HEK293 (cell line): Measurements from ENCODE around the gene CLVS2.

Source experiments
- CTCF ChIA-PET: fragments of 350-600 bp; formaldehyde crosslinking; extraction: SDS; loops from one replicate; lab custom pipeline; 2021; ENCODE audit warnings: antibody characterized with exemption; lab: Yijun Ruan, JAX
- POLR2A ChIA-PET: fragments of 300-600 bp; formaldehyde crosslinking; extraction: SDS; loops from one replicate; lab custom pipeline; 2020; ENCODE audit warnings: antibody characterized with exemption, inconsistent platforms; lab: Yijun Ruan, JAX
- H3K27ac ChIP-seq: fragments of 200-500 bp; sonication (Bioruptor generic); 2 replicates; pipeline ENCODE4 v1.5.1; 2014; ENCODE audit warnings: low read depth, low read length, control low read depth, inconsistent platforms; ENCODE audit errors: extremely low read depth
- H3K36me3 ChIP-seq, 2 experiments: fragments of 200-500 bp in 1 of 2; sonication (Bioruptor generic) in 1 of 2; 1 replicate in 1 of 2; 2 replicates in 1 of 2; pipeline ENCODE4 v1.5.1; 2014 to 2017; ENCODE audit warnings: inconsistent platforms in 2 of 2, low read length in 2 of 2; ENCODE audit not compliant: control insufficient read depth in 2 of 2, insufficient read depth in 1 of 2
- H3K4me1 ChIP-seq: fragments of 200-500 bp; sonication (Bioruptor generic); 2 replicates; pipeline ENCODE4 v1.5.1; 2014; ENCODE audit warnings: mild to moderate bottlenecking, low read length, inconsistent platforms; ENCODE audit not compliant: control insufficient read depth, insufficient read depth
- H3K4me3 ChIP-seq: 2 replicates; pipeline ENCODE4 v1.5.1; 2011; ENCODE audit warnings: low read depth, mild to moderate bottlenecking, control low read depth, low read length, moderate library complexity
- H3K9me3 ChIP-seq: fragments of 200-500 bp; sonication (Bioruptor generic); 2 replicates; pipeline ENCODE4 v1.5.1; 2014; ENCODE audit warnings: low read depth, low read length, inconsistent platforms; ENCODE audit not compliant: control insufficient read depth, insufficient read depth
- BCL11A ChIP-seq: fragments of 450-650 bp; formaldehyde crosslinking; IDR thresholded peaks from 2 replicates; pipeline ENCODE4 v1.5.1; 2016; ENCODE audit warnings: low read depth, missing biosample characterization, missing genetic modification characterization
- FEZF1 ChIP-seq: fragments of 450-650 bp; formaldehyde crosslinking; IDR thresholded peaks from 2 replicates; pipeline ENCODE4 v1.5.1; 2016; ENCODE audit warnings: missing biosample characterization, missing genetic modification characterization
- GLI4 ChIP-seq: fragments of 450-650 bp; formaldehyde crosslinking; IDR thresholded peaks from 2 replicates; pipeline ENCODE4 v1.5.1; 2016; ENCODE audit warnings: missing biosample characterization, missing genetic modification characterization
- MZF1 ChIP-seq: fragments of 450-650 bp; formaldehyde crosslinking; IDR thresholded peaks from 2 replicates; pipeline ENCODE4 v1.5.1; 2017; ENCODE audit warnings: missing biosample characterization, missing genetic modification characterization, borderline replicate concordance
- OSR2 ChIP-seq: fragments of 450-650 bp; formaldehyde crosslinking; IDR thresholded peaks from 2 replicates; pipeline ENCODE4 v1.5.1; 2016; ENCODE audit warnings: missing biosample characterization, missing genetic modification characterization
- PRDM1 ChIP-seq: fragments of 450-650 bp; formaldehyde crosslinking; IDR thresholded peaks from 2 replicates; pipeline ENCODE4; 2016; ENCODE audit warnings: missing biosample characterization, missing genetic modification characterization
- SCRT2 ChIP-seq: fragments of 450-650 bp; formaldehyde crosslinking; IDR thresholded peaks from 2 replicates; pipeline ENCODE4 v1.5.1; 2016; ENCODE audit warnings: missing biosample characterization, missing genetic modification characterization
- YY1 ChIP-seq: fragments of 450-650 bp; formaldehyde crosslinking; IDR thresholded peaks from 2 replicates; pipeline ENCODE4 v1.5.1; 2018; ENCODE audit warnings: missing biosample characterization, missing genetic modification characterization
- ZFP3 ChIP-seq: fragments of 450-650 bp; formaldehyde crosslinking; IDR thresholded peaks from 2 replicates; pipeline ENCODE4 v1.5.1; 2016; ENCODE audit warnings: low read depth, missing biosample characterization, missing genetic modification characterization
- ZNF184 ChIP-seq: fragments of 450-650 bp; IDR thresholded peaks from 2 replicates; pipeline ENCODE4 v1.5.1; 2018; ENCODE audit warnings: missing biosample characterization, mild to moderate bottlenecking, missing genetic modification characterization
- ZNF202 ChIP-seq: fragments of 450-650 bp; formaldehyde crosslinking; IDR thresholded peaks from 2 replicates; pipeline ENCODE4 v1.5.1; 2016; ENCODE audit warnings: missing biosample characterization, missing genetic modification characterization, borderline replicate concordance
- ZNF24 ChIP-seq: fragments of 450-650 bp; formaldehyde crosslinking; IDR thresholded peaks from 2 replicates; pipeline ENCODE4 v1.5.1; 2016; ENCODE audit warnings: missing biosample characterization, missing genetic modification characterization
- ZNF266 ChIP-seq: fragments of 450-650 bp; formaldehyde crosslinking; IDR thresholded peaks from 2 replicates; pipeline ENCODE4 v1.5.1; 2016; ENCODE audit warnings: missing biosample characterization, missing genetic modification characterization, low read depth
- ZNF311 ChIP-seq: fragments of 450-650 bp; formaldehyde crosslinking; IDR thresholded peaks from 2 replicates; pipeline ENCODE4 v1.5.1; 2017; ENCODE audit warnings: missing biosample characterization, missing genetic modification characterization, borderline replicate concordance
- ZNF362 ChIP-seq: fragments of 450-650 bp; formaldehyde crosslinking; IDR thresholded peaks from 2 replicates; pipeline ENCODE4 v1.5.1; 2016; ENCODE audit warnings: missing biosample characterization, missing genetic modification characterization
- ZNF501 ChIP-seq: fragments of 450-650 bp; formaldehyde crosslinking; IDR thresholded peaks from 2 replicates; pipeline ENCODE4 v1.5.1; 2016; ENCODE audit warnings: missing biosample characterization, missing genetic modification characterization
- ZNF558 ChIP-seq: fragments of 450-650 bp; formaldehyde crosslinking; IDR thresholded peaks from 2 replicates; pipeline ENCODE4 v1.5.1; 2016; ENCODE audit warnings: missing biosample characterization, missing genetic modification characterization
- ZNF560 ChIP-seq: fragments of 450-650 bp; formaldehyde crosslinking; IDR thresholded peaks from 2 replicates; pipeline ENCODE4 v1.5.1; 2017; ENCODE audit warnings: missing biosample characterization, missing genetic modification characterization, borderline replicate concordance
- ZNF571 ChIP-seq: fragments of 450-650 bp; formaldehyde crosslinking; IDR thresholded peaks from 2 replicates; pipeline ENCODE4 v1.5.0; 2017; ENCODE audit warnings: missing biosample characterization, missing genetic modification characterization
- ZNF624 ChIP-seq: fragments of 450-650 bp; formaldehyde crosslinking; IDR thresholded peaks from 2 replicates; pipeline ENCODE4 v1.5.1; 2017; ENCODE audit warnings: missing biosample characterization, missing genetic modification characterization
- ZNF704 ChIP-seq: fragments of 450-650 bp; formaldehyde crosslinking; IDR thresholded peaks from 2 replicates; pipeline ENCODE4 v1.5.1; 2016; ENCODE audit warnings: missing biosample characterization, missing genetic modification characterization
- ZNF707 ChIP-seq: fragments of 450-650 bp; formaldehyde crosslinking; IDR thresholded peaks from 2 replicates; pipeline ENCODE4 v1.5.1; 2016; ENCODE audit warnings: missing biosample characterization, missing genetic modification characterization
- ZSCAN16 ChIP-seq: fragments of 450-650 bp; formaldehyde crosslinking; IDR thresholded peaks from 2 replicates; pipeline ENCODE4 v1.5.1; 2016; ENCODE audit warnings: missing biosample characterization, missing genetic modification characterization
- TF ChIP-seq, protein P1 (sequence below): IDR thresholded peaks from 2 replicates; pipeline ENCODE4 v1.6.1; 2011; ENCODE audit warnings: mild to moderate bottlenecking, low read depth, low read length, borderline replicate concordance
- TF ChIP-seq, protein P2 (sequence below): fragments of 450-650 bp; formaldehyde crosslinking; IDR thresholded peaks from 2 replicates; pipeline ENCODE4 v1.5.1; 2017; ENCODE audit warnings: missing biosample characterization, missing genetic modification characterization

Gene CLVS2

DNA sequence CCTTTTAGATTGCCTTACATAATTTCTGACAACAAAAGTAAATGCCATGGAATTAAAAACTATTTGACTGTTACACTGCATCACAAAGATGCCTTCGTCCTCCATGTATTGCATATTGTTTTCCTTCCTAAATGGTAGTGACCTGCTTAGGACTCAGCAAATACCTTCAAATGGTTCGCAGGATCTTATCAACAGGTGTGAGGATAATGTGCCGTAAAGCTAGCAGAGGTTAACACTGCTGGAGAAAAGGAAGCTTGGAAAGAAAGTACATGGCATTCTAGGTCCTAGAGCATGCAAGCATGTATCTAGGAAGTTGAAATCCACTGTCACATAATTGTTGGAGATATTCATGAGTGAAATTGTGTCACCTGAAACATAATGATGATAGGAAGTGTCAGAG is 5.5 kb downstream of the CLVS2 start:
- no peaks in the 10 kb centered on the region for H3K9me3 ChIP-seq
- no peaks in the 10 kb centered on the region for H3K36me3 ChIP-seq
- H3K4me1 ChIP-seq, result no peaks in the 10 kb centered on the region
- POLR2A ChIA-PET, result no interaction called here
- TF ChIP-seq SCRT2 (tag by site-specific recombination) (peak; percentile 60), ZNF560 (no peak)
- H3K27ac ChIP-seq, result no peak overlapping the region
- H3K4me3 ChIP-seq, result no peak overlapping the region
- CTCF ChIA-PET, result no interaction called here

DNA sequence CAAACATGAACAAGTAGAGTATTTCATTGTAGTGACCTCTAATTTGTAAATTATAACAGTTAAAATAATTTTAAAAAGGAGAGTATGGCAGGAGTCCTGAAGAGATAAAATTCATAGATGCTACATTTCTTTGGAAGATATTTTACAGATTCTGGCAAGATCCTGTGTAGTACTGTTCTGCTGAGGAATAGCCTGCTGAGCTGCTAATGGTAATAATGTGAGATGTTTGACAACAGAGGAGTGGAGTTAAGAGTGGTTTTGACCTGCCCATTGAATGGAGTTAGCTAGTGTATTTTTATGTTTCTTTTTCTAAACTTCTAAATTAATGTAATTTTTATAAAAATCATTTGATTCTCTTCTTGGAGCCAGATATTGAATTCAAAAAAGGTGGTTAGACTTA is 11.8 kb downstream of the CLVS2 start:
- Histone ChIP-seq H3K4me3 (no peak overlapping the region), H3K4me1 (0 out of 2 replicates have a peak, but pooled peaks cover 2% of the 10 kb centered on the region), H3K9me3 (no peaks in the 10 kb centered on the region), H3K27ac (no peak overlapping the region), H3K36me3 (no peaks in the 10 kb centered on the region)
- ChIA-PET CTCF (interaction anchor here (0.6 kb wide), 1 partner anchor 180 kb away, joined by 4 read pairs; no protein-coding TSS in a partner anchor), POLR2A (no interaction called here)
- TF ChIP-seq, protein P1, sequence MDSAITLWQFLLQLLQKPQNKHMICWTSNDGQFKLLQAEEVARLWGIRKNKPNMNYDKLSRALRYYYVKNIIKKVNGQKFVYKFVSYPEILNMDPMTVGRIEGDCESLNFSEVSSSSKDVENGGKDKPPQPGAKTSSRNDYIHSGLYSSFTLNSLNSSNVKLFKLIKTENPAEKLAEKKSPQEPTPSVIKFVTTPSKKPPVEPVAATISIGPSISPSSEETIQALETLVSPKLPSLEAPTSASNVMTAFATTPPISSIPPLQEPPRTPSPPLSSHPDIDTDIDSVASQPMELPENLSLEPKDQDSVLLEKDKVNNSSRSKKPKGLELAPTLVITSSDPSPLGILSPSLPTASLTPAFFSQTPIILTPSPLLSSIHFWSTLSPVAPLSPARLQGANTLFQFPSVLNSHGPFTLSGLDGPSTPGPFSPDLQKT, result no peak
- TF ChIP-seq PRDM1 (no peak), ZNF704 (no peak), ZSCAN16 (tag by site-specific recombination) (no peak), ZNF707 (tag by site-specific recombination) (no peak), YY1 (tag by site-specific recombination) (no peak), GLI4 (tag by site-specific recombination) (no peak)

- Histone ChIP-seq H3K27ac (no peak overlapping the region), H3K4me1 (0 out of 2 replicates have a peak, but pooled peaks cover 2% of the 10 kb centered on the region), H3K4me3 (no peak overlapping the region), H3K9me3 (no peaks in the 10 kb centered on the region)
- TF ChIP-seq ZNF571 (tag by site-specific recombination), result no peak
- no peak for TF ChIP-seq ZNF202 (tag by site-specific recombination)
- no peak for TF ChIP-seq ZNF266 (tag by site-specific recombination)
- TF ChIP-seq ZNF184, result no peak
- TF ChIP-seq ZNF362, result no peak
- TF ChIP-seq FEZF1 (tag by site-specific recombination), result no peak
- TF ChIP-seq ZNF624 (tag by site-specific recombination), result no peak
- TF ChIP-seq ZNF558 (tag by site-specific recombination), result no peak
- TF ChIP-seq, all 188 proteins: peak for 0
- ChIA-PET CTCF (no interaction called here), POLR2A (no interaction called here)
- no peaks in the 10 kb centered on the region for H3K36me3 ChIP-seq
Observed at GRCh38 chr6:123009059-123009458, 13.0 kb downstream of the CLVS2 start.

DNA sequence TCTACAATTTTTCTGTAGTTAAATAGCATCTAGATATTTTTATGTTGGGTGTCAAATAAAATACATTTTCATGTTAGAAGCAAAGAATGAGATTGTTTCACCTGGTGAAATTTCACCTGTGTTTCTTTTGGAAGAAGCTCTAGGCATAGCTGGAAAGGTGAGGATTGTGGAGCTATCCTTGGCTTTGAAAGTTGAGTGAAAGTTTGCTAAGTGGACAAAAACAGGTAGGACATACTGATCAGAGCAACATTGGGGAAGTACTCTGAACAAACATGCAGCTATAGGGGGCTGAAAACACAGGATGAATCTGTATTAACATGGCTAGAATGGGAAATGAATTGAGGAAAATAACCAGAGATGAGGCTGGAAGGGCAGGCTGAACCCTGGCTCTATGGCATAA is 18.8 kb downstream of the CLVS2 start:
- Histone ChIP-seq H3K4me1 (no peaks in the 10 kb centered on the region), H3K4me3 (no peak overlapping the region), H3K27ac (no peak overlapping the region), H3K9me3 (no peaks in the 10 kb centered on the region), H3K36me3 (no peaks in the 10 kb centered on the region)
- no peak for TF ChIP-seq ZFP3 (tag by site-specific recombination)
- TF ChIP-seq, protein P2, sequence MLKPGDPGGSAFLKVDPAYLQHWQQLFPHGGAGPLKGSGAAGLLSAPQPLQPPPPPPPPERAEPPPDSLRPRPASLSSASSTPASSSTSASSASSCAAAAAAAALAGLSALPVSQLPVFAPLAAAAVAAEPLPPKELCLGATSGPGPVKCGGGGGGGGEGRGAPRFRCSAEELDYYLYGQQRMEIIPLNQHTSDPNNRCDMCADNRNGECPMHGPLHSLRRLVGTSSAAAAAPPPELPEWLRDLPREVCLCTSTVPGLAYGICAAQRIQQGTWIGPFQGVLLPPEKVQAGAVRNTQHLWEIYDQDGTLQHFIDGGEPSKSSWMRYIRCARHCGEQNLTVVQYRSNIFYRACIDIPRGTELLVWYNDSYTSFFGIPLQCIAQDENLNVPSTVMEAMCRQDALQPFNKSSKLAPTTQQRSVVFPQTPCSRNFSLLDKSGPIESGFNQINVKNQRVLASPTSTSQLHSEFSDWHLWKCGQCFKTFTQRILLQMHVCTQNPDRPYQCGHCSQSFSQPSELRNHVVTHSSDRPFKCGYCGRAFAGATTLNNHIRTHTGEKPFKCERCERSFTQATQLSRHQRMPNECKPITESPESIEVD (tag by site-specific recombination), result no peak
- no peak for TF ChIP-seq OSR2 (tag by site-specific recombination)
- TF ChIP-seq ZNF311 (tag by site-specific recombination), result no peak
- TF ChIP-seq ZNF24 (tag by site-specific recombination), result no peak
- TF ChIP-seq BCL11A, result no peak
- no peak for TF ChIP-seq MZF1
- no peak for TF ChIP-seq ZNF501 (tag by site-specific recombination)
- TF ChIP-seq FEZF1 (tag by site-specific recombination), result no peak
- CTCF ChIA-PET, result no interaction called here
- POLR2A ChIA-PET, result no interaction called here
